NCI-H2081 treated with DMSO at 0.1 percent for 48 hours (cell line): Measurements from ENCODE around the gene MRPL44.
"Not testable (repeated sequence)": the region's sequence is repeated elsewhere in the genome, so short reads cannot be mapped to it uniquely, and the experiment has no call there.

Source experiments
- DNase-seq: peaks from one replicate; lab custom pipeline; 2025; lab: John Stamatoyannopoulos, UW

Gene MRPL44

DNA sequence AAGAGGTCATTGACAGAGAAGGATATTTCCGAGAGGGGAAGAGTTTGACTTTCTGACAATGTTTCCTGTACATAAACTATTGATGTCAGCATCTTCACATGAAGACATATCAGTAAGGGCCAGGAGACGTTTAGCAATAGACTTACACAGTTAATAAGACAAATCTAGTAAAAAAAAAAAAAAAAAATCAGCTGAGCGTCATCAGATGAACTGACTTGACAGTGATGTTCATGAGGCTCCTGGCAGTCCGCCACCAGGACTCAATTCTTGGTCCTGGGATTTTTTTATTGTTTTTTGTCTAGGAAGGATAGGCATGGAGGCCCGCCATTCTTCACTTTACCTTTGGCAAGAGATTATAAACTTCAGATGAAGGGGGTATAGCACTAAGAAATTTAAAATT lies 14.5 kb downstream of the MRPL44 start:
- DNase-seq = no peak

DNA sequence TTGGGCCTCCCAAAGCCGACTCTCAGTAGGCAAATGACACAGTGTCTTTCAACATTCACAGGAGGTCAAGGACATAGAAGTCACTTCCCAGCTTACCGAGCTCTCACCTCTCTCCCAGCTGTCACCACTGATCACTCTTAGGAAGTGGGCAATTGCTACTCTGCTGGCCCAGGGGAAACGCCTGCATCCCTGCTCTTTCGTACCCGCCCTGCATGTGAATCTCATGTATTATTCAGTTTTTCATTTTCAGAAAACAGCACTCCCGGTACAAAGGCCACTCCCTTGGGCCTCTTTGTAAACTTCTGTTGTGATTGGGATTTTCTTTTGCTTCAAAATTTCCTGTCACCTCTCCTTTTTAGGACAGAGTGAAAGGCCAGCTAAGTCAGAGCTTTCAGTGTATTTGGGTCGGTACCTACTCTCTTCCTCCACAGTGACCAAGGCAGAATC lies 15.4 kb downstream of the MRPL44 start:
- DNase-seq = no peak

DNA sequence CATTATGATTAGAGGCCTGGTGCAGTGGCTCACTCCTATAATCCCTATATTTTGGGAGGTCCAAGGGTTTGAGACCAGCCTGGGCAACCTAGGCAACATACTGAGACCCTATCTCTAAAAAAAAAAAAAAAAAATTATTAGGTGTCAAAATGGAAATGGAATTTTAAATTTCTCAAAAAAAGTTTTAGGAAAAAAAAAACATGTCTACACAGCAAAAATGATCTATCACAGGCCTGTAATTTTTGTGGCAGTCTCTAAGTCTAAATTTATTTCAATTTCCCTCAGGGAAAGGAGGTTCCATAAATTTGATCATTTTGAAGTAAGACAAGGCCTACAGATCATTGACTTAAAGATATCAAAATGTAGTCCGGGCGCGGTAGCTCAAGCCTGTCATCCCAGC lies 16.3 kb downstream of the MRPL44 start:
- DNase-seq = no peak

DNA sequence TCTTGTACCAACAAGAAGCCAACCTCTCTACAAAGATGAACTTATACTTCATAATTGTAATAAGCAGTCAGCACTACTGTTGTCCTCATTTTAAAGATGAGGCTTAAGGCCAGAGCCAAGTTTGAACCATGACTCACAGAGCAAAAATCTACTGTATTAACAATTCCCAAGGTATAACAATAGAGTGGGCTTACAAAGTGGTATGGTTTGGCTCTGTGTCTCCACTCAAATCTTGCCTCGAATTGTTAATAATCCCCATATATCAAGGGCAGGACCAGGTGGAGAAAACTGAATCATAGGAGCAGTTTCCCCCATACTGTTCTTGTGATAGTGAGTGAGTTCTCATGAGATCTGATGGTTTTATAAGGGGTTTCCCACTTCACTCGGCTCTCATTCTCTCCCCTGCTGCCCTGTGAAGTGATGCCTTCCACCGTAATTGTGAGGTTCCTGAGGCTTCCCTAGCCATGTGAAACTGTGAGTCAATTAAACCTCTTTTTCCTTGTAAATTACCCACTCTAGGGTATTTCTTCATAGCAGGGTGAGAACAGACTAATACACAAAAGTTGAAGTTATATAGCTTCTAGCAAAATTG lies 19.5 kb downstream of the MRPL44 start:
- DNase-seq = no peak

DNA sequence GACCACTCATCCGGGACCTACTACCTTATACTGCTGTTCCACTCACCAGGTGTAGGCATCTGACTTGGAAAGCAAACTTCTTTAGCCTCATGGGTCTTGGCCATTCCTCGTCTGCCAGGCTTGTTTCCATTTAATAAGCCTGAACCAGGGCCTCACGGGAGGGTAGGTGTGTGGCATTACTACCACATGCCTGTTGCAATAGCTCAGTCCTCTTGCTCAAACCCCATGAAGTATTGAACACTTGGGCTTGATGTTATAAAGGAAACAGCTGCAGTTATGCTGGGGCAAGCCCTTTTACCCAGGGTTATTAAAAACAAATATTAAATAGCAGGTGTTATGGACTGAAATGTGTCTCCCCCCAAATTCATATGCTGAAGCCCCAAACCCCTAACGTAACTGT lies 21.2 kb downstream of the MRPL44 start:
- DNase-seq = no peak

DNA sequence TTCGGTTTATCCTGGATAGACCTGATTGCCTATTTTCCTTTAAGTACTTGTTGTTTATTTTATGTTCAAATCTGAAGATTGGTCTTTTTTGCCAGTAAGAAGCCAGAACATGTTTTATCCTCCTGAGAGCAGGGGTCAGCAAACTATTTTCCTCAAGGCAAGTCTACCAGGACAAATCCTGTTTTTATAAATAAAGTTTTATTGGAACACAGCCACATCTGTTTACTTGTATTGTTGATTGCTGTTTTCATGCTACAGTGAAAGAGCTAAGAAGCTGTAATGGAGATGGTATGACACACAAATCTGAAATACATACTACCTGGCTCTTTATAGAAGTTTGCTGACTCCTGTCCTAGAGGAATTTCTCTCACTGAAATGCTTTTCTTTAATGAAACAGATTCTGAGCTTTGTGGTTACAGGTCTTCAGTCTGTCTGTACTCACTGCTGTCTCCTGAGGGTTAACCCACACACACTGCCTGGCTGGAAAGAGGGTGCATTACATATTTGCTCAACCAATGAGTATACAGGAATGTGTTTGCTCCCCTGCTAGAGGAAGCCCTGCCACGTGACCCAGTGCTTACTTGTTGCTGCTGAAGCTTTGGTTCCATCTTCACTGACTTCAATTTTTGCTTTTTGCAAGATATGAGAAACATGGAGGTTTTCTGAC lies 22.6 kb downstream of the MRPL44 start:
- no peak for DNase-seq

DNA sequence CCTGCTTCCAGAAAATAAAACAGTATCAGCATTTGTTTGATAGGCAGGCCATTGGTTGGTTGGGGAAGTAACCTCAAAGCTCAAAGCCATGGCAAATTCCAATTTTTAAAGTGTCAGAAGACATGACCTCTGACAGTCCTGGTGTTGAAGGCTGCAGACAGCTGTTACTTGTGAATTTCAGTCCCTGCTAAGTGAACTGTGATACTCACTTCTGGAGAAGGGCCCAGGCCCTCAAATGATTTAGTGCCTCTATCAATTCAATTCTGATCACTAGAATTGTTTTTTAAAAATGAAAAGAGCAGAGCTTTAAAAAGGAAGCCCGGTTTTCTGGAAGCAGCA lies 23.1 kb downstream of the MRPL44 start:
- no peak for DNase-seq

DNA sequence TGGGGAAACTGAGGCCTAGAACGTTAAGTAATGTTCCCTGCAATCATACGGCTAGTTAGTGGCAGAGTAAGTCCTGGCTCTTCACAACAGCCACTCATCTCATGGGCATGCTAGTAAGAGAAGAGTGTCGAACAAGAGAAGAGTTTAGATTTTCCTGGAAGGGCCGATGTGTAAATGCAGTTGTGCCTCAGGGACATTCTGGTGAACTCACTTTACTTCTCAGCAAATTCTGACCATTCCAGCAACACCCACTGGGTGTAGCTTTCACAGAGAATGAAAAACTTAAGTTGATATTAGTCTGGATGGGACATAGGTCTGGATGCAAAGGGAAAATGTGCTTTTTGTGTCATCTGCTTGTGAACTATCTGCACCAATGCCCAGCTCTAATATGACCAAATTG lies 23.5 kb downstream of the MRPL44 start:
- no peak for DNase-seq

DNA sequence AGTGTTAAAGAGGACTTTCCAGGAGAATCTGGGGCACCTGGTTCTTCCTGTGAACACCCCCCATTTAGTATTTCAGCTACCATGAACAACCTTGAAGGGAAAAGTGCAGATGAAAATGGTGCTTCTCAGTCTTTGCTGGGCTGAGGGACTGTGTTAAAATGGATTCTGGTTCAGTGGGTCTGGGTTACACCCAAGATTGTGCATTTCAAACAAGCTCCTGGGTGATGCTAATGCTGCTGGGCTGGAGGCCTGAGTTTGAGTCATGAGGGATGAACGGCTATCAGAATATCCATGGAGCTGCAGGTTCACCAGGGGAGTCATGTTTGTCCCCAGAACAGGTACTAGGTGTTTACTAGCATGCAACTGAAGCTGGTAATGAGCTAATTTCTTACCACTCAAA lies 24.0 kb downstream of the MRPL44 start:
- DNase-seq = no peak

DNA sequence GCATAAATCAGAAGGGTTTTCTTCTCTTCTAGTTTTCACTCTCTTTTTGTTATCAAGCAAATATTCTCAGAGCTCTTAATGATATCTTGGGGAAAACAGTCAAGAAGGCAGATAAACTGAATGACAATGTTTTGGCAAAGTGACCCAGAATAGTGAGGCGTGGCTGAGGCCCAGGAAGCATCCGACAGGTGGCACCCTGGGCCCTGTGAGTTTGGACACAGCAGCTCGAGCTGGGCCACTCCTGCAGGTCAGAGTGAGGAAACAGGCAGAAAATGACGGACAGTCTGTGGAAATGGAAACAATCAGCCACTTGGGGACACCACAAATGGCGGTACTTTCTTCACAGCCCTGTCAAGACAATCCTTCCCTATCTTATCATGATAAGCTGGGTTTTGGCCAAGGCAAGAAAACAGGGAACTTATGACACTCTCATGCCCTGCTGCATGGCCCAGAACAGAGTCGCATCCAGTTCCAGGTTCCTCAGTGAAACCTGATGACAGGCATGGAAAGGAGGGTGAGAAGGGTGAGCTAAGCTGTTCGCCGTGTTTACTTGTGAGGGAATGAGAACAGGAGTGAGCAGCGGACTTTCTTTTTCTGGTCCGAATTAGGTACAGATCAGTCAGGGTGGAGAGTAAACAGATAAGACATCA lies 32.1 kb downstream of the MRPL44 start:
- DNase-seq = no peak

DNA sequence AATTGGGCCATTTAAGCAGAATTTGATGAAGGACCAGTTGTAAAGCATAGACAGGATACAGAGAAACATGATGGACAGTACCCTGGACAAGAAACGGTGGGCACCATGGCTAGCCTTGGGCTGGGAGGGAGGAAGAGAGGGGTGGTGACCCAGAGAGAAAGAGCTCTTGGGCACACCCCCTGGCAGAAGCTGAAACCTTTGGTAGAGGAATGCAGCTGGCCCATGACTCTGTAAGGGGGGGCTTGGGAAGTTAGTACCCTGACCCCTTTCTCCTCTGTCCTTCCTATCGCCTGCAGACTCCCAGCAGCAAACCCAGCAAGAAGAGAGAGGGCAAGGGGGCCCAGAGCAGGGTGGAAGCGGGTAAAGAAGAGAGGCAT lies 32.6 kb downstream of the MRPL44 start:
- DNase-seq = no peak

DNA sequence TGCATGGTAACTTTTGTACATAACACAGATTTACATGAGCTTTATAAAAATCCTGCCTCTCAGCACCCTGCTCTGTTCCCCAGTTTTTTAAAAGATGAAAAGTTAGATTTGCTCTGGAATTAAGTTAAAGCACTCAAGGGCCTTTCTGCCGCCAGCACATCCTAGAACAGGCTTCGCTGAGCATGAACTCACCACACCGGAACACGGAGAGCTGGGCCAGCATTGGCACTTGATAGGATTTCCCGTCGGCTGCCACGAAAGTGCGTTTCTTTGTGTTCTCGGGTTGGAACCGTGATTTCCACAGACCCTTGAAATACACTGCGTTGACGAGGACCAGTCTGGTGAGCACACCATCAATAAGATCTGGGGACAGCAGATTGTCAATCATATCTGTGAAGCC lies 34.3 kb downstream of the MRPL44 start:
- no peak for DNase-seq

DNA sequence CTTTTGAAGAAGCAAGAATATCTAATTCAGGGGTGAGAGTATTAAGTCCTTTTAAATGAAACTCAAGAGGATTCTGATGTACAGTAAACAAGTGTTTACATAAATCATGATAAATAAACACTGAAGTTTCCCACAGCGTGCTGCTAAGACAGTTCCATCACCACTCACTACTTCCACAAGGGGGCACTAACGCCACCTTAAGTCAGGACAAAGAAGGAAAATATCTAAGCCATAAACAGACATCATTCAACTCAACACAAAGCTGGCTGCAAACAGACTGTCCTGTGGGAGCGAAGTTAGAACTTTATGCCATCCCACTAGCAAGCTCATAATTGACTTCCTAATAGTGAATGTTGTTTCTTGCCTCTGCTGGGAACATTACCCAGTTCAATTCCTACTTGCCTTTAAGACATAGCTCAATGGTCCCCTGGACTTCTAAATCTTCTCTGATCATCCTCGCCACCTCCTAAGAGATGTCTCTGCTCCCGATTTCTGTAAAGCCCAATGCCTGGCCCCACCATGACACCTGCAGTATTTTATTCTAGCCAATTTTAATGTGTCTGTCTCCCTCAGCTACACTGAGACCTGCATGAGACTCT lies 36.5 kb downstream of the MRPL44 start:
- DNase-seq = no peak

DNA sequence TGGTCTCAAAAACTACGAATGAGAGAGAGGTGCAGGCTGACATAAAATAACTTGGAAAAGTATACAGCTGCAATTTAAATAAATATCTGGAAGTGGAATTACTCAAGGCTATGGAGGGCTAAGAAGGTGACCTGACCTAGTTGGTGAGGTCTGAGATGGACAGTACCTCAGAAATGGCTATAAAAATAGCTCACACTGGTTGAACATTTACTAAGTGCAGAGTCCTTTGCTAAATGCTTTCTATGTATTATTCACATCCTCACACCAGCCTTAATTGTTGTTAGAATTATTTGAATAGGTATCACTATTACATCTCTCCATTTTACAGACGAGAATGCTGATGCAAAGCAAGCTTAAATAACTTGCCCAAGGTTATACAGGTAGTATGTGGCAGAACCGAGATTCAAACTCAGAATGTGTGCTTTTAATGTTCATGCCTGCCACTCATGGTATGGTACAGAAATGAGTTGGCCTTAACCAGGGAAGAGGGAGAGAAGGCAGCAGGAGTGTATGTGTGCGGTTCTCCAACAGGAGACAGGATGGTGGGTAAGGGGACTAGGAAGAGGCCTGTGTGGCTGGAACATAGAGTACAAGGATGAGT lies 37.4 kb downstream of the MRPL44 start:
- no peak for DNase-seq

DNA sequence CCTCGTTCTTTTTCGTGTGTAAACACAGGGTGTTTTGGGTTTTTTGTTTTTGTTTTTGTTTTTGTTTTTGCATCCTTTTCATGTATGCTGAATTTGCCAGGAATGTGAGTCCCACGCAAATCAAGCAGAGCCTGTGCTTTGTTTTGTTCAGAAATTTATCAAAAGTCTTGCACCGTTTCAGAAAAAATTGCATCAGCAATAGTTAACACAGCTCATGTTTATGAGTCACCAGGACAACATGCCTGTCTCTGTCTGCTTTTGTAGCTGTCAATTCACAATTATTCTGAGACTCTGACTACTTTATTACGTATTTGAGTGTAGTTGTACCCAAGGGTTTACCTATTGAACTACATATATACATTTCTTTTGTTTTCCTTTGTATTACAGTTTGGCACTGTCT lies 38.3 kb downstream of the MRPL44 start:
- DNase-seq = no peak

DNA sequence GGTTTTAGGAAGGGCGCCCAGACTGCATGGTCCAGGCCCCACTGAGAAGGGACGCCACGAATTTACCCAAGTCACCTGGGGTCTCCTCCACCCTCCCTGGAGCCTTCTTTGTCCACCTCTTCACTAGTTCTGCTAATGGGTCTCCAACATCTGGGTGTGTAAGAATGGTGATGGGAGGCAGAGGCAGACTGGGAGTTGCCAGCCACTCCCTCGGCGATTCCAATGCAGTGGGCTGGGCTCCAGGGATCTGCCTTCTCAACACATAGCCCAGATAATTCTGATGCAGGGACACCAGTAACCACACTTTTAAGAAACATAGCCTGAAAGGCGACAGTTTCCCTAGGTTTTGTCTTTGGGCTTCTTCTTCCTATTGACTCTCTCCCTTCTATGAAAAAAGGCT lies 39.1 kb downstream of the MRPL44 start:
- DNase-seq = no peak

DNA sequence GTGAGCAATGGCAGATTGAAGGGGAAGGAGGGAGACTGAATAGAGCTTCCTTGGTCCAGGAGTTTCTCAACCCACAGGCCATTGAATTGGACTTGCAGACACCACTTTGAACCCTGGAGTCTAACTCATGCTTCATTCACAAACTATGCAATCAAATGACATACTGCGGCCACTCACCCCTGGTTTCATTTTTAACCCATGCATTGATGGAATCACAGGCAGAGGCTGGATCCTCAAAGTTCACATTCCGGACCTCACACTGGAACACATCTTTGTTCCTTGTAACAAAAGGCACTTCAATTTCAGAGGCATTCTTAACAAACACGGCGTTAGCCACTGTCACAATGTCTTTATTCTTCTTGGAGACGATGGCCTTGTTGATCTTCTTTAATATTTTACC lies 40.7 kb downstream of the MRPL44 start:
- no peak for DNase-seq

DNA sequence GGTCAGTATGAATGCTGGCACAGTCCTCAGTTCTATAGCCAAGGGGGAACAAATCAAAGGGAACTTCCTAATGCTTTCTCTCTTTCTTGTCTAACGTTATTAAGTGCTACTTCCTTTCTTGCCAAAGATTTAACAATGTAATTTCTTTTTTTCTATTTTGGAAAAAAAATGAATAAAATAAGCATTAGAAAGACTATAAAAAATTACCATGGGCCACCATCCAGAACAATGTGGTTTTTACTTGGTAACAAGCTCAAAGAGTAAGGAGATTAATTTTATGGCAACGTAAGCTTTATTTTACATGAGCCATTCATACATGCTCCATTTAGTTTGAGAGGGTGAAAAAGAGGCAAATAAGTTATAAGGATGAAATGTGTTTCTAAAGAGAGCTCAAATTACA lies 41.7 kb downstream of the MRPL44 start:
- no peak for DNase-seq

DNA sequence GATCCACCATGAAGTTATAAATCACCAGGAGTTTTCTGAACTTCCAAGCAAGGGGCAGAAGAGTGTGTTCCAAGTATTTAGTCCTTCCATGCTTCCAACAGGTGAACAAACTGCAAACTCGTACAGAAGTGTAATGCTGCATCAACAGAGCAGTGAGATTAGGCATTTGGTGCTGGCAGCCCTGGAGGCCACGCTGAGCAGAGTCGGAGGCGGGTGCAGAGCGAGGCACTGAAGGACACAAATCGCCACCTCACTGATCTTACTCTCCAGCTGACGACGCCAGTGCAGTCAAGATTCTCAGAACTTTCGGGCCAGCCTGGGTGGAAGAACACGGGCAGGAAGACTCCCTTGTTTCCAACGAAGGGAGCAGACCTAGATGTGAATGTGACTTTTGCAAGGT lies 42.6 kb downstream of the MRPL44 start:
- DNase-seq = no peak

DNA sequence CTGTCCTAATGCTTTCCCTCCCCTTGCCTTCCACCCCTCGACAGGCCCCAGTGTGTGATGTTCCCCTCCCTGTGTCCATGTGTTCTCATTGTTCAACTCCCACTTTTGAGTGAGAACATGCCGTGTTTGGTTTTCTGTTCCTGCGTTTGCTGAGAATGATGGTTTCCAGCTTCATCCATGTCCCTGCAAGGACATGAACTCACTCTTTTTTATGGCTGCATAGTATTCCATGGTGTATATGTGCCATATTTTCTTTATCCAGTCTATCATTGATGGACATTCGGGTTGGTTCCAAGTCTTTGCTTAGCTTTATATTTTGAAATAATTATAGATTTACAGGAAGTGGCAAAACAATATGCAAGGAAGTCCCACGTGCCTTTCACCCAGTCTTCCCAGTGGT lies 43.4 kb downstream of the MRPL44 start:
- not testable (repeated sequence) for DNase-seq

DNA sequence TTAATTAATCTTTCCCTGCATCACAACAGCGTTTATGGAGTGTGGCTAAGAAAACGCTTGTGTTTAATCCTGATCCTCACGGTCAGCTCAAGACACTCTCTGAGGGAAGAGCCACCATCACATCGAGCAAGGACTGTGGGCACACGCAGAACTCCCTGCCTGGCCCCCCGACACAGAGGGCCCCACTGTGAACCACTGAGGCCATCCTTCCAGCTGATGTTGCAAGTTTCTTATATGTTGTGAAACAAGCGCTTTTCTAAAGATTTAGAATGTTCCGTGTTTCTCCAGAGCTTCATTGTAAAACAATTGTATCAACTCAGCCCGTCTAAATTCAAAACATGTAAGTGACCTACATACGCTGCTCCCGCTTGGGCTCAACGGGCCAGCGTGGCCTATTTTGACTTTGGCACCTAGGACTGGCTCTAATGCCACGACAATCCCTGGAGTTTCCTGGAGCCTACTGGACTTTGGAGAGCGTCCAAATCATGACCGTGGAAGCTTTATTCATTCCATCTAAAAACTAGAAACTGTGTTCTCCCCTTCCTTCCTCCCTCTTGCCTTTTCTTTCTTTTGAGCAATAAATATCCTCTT lies 46.9 kb downstream of the MRPL44 start:
- no peak for DNase-seq

DNA sequence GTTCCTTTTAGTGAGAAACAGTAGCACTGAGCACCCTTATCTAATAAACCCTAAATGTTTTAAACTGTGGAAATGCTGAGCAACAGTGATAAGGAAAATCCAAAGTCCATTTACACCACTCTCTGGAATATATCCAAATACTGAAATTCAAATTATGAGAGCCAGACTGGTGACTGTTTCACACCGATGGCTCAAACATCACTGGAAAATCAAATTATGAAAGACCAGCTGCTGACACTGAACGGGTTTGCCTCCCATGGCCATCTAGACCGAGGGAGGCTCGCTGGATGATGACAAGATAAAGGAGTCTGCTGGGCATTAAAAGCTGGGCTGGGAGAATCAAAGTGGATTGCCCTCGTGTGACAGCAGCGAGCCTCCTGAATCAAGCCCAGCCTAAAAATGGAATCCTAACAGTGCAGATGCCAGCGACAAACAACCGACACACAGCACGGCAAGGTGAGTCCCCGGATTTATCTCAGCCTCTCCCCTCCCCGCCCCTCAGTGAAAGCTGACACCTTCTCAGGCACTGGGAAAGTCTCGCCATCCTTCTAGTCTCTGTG lies 51.5 kb downstream of the MRPL44 start:
- no peak for DNase-seq
